Thyroid gland (tissue), 4 donors: ENCODE measurements around the gene SERPINA9.

ENCODE experiments used
- POLR2A ChIP-seq, 2 donors: fragments of 450-650 bp; IDR thresholded peaks; one replicate each; pipeline ENCODE4 v1.6.1; 2017; ENCODE audit warnings: antibody characterized with exemption in 2 of 2, mild to moderate bottlenecking in 2 of 2, moderate library complexity in 1 of 2
- TF ChIP-seq, protein P1 (sequence below), 6 experiments: fragments of 200-600 bp in 3 of 6; fragments of 450-650 bp in 3 of 6; sonication (generic) in 3 of 6; IDR thresholded peaks; one replicate each; pipeline ENCODE4 v1.5.1; 2016 to 2019; ENCODE audit warnings: antibody characterized with exemption in 6 of 6, mild to moderate bottlenecking in 2 of 6, inconsistent platforms in 1 of 6, moderate library complexity in 1 of 6

DNA sequence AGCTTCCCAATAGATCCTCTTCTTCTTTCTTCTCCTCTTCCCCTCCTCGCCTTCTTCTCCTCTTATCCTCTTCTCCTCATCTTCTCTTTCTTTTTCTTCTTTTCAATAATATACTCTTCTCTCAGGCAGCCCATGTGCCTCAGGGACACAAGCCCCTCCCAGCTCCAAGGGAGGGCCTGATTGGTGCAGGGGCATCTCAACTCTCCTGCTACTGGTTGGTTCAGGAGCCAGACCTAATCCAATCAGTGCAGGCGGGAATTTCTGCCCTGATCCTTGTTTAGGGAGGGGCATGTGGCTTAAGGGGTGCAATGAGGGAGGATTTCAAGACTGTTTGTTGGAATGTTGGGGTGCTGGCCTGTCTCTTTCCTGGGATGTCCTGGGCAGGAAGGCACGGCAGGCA, 24.3 kb upstream of the SERPINA9 start:
- TF ChIP-seq POLR2A (IDR thresholded peaks at IDR 0.05), result no peak
- TF ChIP-seq, protein P1, sequence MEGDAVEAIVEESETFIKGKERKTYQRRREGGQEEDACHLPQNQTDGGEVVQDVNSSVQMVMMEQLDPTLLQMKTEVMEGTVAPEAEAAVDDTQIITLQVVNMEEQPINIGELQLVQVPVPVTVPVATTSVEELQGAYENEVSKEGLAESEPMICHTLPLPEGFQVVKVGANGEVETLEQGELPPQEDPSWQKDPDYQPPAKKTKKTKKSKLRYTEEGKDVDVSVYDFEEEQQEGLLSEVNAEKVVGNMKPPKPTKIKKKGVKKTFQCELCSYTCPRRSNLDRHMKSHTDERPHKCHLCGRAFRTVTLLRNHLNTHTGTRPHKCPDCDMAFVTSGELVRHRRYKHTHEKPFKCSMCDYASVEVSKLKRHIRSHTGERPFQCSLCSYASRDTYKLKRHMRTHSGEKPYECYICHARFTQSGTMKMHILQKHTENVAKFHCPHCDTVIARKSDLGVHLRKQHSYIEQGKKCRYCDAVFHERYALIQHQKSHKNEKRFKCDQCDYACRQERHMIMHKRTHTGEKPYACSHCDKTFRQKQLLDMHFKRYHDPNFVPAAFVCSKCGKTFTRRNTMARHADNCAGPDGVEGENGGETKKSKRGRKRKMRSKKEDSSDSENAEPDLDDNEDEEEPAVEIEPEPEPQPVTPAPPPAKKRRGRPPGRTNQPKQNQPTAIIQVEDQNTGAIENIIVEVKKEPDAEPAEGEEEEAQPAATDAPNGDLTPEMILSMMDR (IDR thresholded peaks at IDR 0.05), result no peak
